Measurements from ENCODE around the gene ABCG2. TPM values are rescaled to one million over a fixed set of nuclear protein-coding genes. Genes with fewer than 3 reads are reported as not detected.

The ABCG2 gene
- total RNA-seq, 1 experiment from 2014 or later: 0.12 TPM

DNA sequence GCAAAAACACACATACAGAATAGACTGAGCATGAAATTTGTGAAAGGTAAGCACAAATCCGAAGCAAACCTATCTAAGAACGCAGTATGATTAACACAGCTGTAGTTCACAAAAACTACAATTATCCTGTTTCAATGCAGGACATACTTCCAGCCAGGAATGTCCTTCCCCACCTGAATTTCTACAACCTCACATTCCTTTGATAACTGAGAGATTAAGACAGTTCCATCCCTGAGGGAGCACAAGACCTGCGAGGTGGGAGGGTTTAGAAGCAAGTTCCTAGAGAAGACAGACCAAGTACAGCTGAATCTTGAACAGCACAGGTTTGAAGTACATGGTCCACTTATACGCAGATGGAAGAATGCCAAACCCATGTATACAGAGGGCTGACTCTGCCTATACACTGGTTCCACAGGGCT lies 10.6 kb downstream of the ABCG2 start:
- Mint-ChIP-seq H3K27me3 (ENCODE audit: insufficient read depth, unreplicated experiment) (no peaks in the 10 kb centered on the region), H3K4me1 (ENCODE audit: insufficient read depth, unreplicated experiment) (peaks cover 20% of the 10 kb centered on the region), H3K9me3 (ENCODE audit: unreplicated experiment) (no peaks in the 10 kb centered on the region), H3K36me3 (ENCODE audit: insufficient read depth, unreplicated experiment) (no peaks in the 10 kb centered on the region), H3K4me3 (ENCODE audit: unreplicated experiment) (no peak overlapping the region), H3K27ac (ENCODE audit: low read depth, unreplicated experiment) (no peak overlapping the region)
- POLR2A ChIA-PET: no interaction called here
- no peak for DNase-seq (ENCODE audit: unreplicated experiment)
- no TSS peak for BruUV-seq (replicated peaks)
- TF ChIP-seq, protein P1, sequence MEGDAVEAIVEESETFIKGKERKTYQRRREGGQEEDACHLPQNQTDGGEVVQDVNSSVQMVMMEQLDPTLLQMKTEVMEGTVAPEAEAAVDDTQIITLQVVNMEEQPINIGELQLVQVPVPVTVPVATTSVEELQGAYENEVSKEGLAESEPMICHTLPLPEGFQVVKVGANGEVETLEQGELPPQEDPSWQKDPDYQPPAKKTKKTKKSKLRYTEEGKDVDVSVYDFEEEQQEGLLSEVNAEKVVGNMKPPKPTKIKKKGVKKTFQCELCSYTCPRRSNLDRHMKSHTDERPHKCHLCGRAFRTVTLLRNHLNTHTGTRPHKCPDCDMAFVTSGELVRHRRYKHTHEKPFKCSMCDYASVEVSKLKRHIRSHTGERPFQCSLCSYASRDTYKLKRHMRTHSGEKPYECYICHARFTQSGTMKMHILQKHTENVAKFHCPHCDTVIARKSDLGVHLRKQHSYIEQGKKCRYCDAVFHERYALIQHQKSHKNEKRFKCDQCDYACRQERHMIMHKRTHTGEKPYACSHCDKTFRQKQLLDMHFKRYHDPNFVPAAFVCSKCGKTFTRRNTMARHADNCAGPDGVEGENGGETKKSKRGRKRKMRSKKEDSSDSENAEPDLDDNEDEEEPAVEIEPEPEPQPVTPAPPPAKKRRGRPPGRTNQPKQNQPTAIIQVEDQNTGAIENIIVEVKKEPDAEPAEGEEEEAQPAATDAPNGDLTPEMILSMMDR (IDR thresholded peaks at IDR 0.05; ENCODE audit: unreplicated experiment): no peak
- intact Hi-C loops (cut with micrococcal nuclease): no loop called here
- CTCF ChIA-PET: interaction anchor here (0.6 kb wide), 1 partner anchor 114 kb away, joined by 4 read pairs; no protein-coding TSS in a partner anchor

DNA sequence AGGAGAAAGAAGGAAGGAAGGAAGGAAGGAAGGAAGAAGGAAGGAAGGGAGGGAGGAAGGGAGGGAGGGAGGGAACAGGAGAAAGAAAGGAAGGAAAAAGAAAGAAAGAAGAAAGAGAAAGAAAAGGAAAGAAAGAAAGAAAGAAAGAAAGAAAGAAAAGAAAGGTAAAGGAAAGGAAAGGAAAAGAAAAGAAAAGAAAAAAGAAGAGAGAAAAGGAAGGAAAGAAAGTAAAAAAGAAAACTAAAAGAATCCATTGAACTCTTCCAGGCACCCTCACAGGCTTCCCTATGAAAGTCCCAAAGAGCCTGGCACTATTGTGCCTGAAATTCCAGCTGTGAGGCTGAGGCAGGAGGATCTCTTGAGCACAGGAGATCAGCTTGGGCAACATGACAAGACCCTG lies 11.5 kb downstream of the ABCG2 start:
- Mint-ChIP-seq H3K4me3 (ENCODE audit: unreplicated experiment) (no peak overlapping the region), H3K4me1 (ENCODE audit: insufficient read depth, unreplicated experiment) (peaks cover 20% of the 10 kb centered on the region), H3K27ac (ENCODE audit: low read depth, unreplicated experiment) (no peak overlapping the region), H3K36me3 (ENCODE audit: insufficient read depth, unreplicated experiment) (no peaks in the 10 kb centered on the region), H3K27me3 (ENCODE audit: insufficient read depth, unreplicated experiment) (no peaks in the 10 kb centered on the region), H3K9me3 (ENCODE audit: unreplicated experiment) (no peaks in the 10 kb centered on the region)
- TF ChIP-seq, protein P1 (IDR thresholded peaks at IDR 0.05; ENCODE audit: unreplicated experiment): no peak
- CTCF ChIA-PET: no interaction called here
- no peak for DNase-seq (ENCODE audit: unreplicated experiment)
- POLR2A ChIA-PET: no interaction called here
- BruUV-seq (replicated peaks): no TSS peak
- intact Hi-C loops (cut with micrococcal nuclease): no loop called here

DNA sequence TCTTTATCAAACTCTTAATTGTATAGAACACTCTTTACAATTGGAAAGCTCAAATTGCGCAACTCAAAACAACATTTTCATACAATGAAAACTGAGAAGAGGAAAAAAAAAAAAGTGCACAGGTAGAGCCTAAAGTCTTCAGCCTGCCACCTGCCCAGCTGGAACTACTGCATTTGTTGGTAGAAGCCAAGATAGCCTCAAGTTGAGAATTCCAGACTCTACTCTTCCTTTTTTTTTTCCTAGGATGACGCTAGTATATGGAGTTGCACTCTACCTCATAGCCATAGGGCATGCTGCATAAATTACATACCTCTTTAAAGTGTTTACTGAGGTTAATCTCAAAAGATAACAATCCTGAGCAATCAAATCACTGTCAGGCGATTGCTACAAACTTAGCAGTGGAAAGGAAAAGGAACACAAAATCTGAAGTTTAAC lies 13.6 kb downstream of the ABCG2 start:
- H3K4me3 Mint-ChIP-seq (ENCODE audit: unreplicated experiment): no peak overlapping the region
- H3K27me3 Mint-ChIP-seq (ENCODE audit: insufficient read depth, unreplicated experiment): no peaks in the 10 kb centered on the region
- ChIA-PET CTCF (interaction anchor here (0.6 to 1.9 kb wide), 3 partner anchors 50 to 67 kb away, joined by 3 to 5 read pairs (median 4); no protein-coding TSS in a partner anchor), POLR2A (interaction anchor here (0.8 kb wide), 1 partner anchor 19 kb away, joined by 4 read pairs; no protein-coding TSS in a partner anchor)
- H3K9me3 Mint-ChIP-seq (ENCODE audit: unreplicated experiment): no peaks in the 10 kb centered on the region
- no TSS peak for BruUV-seq (replicated peaks)
- no peaks in the 10 kb centered on the region for H3K36me3 Mint-ChIP-seq (ENCODE audit: insufficient read depth, unreplicated experiment)
- TF ChIP-seq, protein P1 (IDR thresholded peaks at IDR 0.05; ENCODE audit: unreplicated experiment): no peak
- intact Hi-C loops (cut with micrococcal nuclease): no loop called here
- no peak for DNase-seq (ENCODE audit: unreplicated experiment)
- peaks cover 20% of the 10 kb centered on the region for H3K4me1 Mint-ChIP-seq (ENCODE audit: insufficient read depth, unreplicated experiment)
- no peak overlapping the region for H3K27ac Mint-ChIP-seq (ENCODE audit: low read depth, unreplicated experiment)

DNA sequence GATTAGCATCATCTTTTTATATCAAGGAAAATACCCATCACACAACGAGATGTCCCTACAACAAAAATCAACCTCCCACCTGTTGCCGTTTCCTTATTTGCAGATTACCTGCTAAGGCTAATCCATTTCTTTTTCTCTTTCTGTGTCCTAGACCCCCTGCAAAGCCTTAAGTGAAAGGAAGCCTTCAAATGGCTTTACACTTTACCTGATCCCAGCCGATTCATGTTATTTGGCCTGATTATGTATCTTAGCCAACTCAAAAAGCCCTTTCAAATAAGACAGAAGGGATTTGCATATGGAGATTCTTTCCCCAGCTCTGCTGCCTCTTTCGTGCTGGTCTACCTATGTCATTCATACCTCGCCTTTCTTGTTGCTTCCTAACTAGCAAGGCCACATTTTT lies 14.4 kb downstream of the ABCG2 start:
- intact Hi-C loops (cut with micrococcal nuclease): no loop called here
- TF ChIP-seq, protein P1 (IDR thresholded peaks at IDR 0.05; ENCODE audit: unreplicated experiment): no peak
- Mint-ChIP-seq H3K9me3 (ENCODE audit: unreplicated experiment) (no peaks in the 10 kb centered on the region), H3K27me3 (ENCODE audit: insufficient read depth, unreplicated experiment) (no peaks in the 10 kb centered on the region), H3K36me3 (ENCODE audit: insufficient read depth, unreplicated experiment) (no peaks in the 10 kb centered on the region), H3K4me3 (ENCODE audit: unreplicated experiment) (no peak overlapping the region), H3K27ac (ENCODE audit: low read depth, unreplicated experiment) (no peak overlapping the region), H3K4me1 (ENCODE audit: insufficient read depth, unreplicated experiment) (peaks cover 20% of the 10 kb centered on the region)
- ChIA-PET POLR2A (interaction anchor here (0.6 to 1.1 kb wide), 4 partner anchors 15 to 152 kb away, joined by 3 to 5 read pairs (median 3); no protein-coding TSS in a partner anchor), CTCF (interaction anchor here (0.6 to 1.9 kb wide), 2 partner anchors 49 to 68 kb away, joined by 3 to 5 read pairs; no protein-coding TSS in a partner anchor)
- no peak for DNase-seq (ENCODE audit: unreplicated experiment)
- no TSS peak for BruUV-seq (replicated peaks)
